ENCODE results near the gene GSK3B. TPM values are rescaled to one million over a fixed set of nuclear protein-coding genes. Genes with fewer than 3 reads are reported as not detected.

Gene GSK3B
- 169 TPM for total RNA-seq

DNA sequence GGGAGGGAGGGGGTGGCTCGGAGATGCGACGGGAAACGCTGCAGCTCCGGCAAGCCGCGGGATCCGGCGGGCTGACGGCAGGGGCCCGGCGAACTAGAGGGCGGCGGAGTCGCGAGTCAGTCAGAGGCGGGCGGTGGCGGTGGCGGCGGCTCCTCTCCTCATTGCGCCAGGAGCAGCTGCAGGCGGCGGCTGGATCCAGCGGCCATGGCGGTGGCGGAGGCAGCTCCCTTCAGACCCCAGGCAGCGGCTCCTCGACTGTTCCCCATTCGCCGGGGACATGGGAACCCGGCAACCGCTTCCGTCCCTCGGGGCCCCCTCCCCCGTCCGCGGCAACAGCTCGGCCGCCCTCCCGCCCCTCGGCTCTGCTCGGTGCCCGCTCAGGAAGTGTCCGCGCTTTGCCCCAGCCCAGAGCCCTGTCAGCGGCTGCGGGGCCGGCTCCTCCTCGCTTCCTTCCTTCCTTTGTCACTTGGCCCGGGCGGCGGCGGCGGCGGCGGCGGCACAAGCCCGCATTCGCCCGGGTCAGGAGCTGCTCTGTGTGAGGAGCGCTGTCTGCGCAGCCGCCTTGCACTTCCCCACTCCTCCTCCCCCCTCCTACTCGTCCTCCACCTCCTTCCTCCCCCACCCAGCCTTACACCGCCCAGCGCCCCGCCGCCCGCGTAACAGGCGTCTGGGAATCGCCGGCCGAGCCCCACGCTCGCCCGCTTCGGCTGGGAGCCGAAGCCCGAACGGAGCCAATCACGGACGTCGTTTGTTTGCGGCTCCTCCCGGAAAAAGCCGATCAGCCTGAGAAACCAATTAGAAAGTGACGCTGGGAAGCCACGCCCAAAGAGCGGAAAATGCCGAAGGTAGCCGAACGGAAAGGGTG, at the start of gene GSK3B:
TSS of gene GSK3B (minus strand) at position 537 of the 865 bp plus-strand sequence. CDS start 1,013 bp downstream, outside the sequence.

DNA sequence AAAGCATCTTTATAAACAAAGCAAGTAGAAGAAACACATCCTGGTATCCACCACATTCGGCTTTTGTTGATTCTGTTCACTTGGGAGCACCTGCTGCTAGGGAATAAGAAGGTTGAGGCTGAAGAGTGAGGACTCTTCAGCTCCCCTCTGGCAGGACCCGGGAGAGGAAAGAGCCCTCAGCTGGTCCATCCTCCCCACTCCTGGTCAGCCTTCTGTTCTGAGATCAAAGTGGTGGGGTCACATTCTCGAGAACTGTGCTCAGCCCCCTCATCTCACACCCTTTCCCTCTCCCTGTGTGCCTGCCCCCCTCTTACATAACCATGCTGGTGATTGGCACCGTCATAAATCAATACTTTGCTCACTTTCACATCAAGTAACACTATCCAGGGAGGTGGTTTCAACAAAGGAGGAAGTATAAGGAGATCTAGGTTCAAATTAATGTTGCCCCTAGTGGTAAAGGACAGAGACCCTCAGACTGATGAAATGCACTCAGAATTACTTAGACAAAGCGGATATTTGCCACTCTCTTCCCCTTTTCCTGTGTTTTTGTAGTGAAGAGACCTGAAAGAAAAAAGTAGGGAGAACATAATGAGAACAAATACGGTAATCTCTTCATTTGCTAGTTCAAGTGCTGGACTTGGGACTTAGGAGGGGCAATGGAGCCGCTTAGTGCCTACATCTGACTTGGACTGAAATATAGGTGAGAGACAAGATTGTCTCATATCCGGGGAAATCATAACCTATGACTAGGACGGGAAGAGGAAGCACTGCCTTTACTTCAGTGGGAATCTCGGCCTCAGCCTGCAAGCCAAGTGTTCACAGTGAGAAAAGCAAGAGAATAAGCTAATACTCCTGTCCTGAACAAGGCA, 312.7 kb downstream of the GSK3B start, which contains the start of gene NR1I2:
TSS of gene NR1I2 (plus strand) at position 772 of the 869 bp plus-strand sequence.

Small RNA genes within 50 kb of the gene (small RNA-seq; reads per million reads assigned to genes)
- gene RN7SL397P (ENCODE audit: low replicate concordance) (not detected), gene RN7SL762P (ENCODE audit: low replicate concordance) (not detected)

Other genes starting within 250 kb of the GSK3B start
- gene GPR156, start 190.8 kb upstream of the GSK3B start, total RNA-seq = 9.1 TPM

Data from parietal lobe (tissue), 2 donors.